CD4-positive, alpha-beta T cell treated with Interleukin-6 at 100 ng/mL for 8 hours (primary cell): ENCODE data around the gene PXN.
"Not testable (repeated sequence)": the region's sequence is repeated elsewhere in the genome, so short reads cannot be mapped to it uniquely, and the experiment has no call there.

Experiments
- DNase-seq: peaks from one replicate; pipeline ENCODE4 v3.0.0-alpha.2; 2020; ENCODE audit warnings: mixed read lengths, low spot score

The PXN gene

DNA sequence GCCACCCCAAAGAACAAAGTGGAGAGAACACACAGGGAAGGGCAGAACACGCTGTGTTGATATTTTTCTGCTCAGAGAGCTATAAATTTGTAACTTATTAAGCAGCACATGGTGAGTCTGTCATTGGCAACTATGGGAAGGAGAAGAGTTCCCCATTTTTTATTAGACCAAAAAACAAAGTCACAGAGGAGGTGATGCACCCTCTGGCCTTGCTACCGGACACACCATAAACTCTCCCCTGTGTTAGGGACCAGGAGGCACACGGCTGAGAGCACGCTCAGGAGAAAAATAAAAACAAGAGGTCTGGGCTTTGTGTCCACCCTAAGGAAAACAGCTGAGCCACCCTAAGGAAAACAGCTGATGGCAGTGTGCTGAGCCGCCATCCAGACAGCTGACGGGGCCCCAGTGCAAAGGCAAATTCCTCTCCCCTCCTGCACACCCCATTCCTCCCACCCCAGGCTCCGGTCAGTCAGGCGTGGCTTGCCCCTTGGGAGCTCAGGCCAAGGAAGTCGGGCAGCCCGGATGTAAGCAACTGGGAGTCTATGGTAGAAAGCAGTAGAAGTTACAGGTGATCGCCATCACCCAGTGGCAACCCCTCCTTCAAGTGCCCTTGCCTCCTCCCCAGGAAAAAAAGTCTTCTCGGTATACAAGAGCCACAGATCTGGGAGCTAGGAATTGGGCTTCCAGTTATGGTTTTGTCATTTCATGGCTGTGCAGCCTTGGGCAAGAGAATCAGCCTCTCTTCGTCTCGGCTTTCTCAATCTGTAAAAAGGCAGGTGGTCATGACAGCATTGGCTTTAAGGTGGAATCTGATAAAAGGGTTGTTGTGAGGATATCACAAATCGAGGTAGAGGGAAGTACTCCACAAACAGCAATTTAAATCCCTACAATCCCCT, 2.4 kb downstream of the PXN start:
- no peak for DNase-seq

DNA sequence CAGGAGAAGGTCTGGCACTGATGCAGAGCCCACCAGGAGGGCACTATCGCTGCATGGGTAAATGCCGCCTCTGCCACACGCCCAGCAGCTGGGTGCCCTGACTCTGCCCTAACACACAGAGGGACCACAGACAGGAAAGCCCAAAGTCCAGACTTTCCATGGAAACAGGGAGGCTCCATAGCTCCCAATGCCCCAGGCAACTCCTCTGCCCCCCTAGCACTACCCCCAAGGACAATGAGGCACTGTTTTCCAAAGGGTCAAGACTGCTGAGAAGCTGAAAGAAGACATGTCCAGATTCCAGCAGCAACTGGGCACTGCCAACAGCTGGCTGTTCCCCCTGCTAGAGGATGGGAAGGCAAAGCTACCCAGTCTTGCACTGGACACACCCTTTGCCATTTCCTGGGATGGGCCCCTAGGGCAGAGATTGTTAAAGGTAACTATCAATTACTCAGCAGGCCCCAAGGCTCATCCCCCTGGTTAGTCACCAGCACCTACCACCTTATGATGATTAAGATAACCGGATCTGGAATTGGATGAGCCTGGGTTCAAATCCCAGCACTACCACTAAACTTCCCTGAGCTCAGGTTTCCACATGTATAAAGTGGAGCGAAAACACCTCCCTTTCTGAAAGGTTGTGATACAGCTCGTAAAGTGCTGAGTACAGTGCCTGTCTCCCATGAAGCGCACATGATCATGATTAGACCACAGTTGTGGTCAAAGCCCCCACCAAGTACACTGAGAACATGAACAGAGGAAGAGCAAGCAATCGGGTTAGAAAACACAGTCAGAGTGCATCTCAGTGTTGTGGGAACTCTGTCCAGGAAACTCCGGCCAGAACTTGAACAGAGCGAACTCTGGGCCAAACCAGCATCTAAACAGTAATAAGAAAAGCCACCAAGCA, 3.3 kb downstream of the PXN start:
- no peak for DNase-seq

DNA sequence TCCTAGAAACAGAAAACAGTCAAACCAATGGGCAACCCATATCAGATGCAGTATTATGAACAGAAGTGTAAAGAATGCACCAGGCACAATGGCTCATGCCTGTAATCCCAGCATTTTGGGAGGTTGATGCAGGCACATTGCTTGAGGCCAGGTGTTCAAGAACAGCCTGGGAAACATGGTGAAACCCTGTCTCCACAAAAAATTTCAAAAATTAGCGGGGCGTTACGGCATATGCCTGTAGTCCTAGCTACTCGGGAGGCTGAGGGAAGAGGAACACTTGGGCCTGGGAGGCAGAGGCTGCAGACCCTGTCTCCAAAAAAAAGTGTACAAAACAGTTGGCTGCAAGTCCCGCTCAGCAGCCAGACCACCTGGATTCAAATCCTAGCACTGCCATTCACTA, 4.9 kb downstream of the PXN start:
- no peak for DNase-seq

DNA sequence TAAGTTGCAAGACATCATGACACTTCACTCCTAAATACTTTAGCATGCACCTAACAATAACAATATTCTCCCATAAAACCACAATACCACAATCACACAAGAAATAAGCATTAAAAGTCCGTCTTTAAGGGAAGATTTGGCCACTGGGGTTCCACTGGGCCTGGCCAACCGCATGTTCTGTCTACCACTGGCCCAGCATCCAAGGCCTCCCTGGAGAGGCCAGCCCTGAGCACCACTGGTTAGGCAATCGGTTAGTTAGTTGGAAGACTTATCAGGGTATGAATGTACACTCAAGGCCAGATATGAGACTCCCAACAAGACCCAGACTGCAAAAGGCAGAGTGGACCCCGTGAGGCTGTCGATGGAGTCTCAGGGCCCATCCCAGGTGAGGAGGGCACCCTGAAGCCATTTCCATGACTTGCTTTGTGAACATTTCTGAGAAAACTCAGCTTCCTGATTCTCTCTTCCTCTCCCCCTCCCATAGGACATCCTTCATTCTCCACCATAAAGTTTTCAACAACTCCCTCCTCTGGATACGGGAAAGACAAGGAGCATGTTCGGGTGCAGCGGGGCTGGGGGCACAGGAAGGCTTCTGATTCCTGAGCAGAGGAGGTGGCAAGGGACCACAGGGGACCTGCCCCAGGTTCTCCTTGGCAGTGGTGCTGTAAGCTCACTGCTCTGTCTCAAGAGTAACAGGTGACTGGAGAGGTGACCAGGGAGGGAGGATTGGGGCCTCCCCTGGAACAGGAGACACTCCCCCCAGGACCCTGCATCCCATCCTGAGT, 5.9 kb downstream of the PXN start:
- DNase-seq = no peak

DNA sequence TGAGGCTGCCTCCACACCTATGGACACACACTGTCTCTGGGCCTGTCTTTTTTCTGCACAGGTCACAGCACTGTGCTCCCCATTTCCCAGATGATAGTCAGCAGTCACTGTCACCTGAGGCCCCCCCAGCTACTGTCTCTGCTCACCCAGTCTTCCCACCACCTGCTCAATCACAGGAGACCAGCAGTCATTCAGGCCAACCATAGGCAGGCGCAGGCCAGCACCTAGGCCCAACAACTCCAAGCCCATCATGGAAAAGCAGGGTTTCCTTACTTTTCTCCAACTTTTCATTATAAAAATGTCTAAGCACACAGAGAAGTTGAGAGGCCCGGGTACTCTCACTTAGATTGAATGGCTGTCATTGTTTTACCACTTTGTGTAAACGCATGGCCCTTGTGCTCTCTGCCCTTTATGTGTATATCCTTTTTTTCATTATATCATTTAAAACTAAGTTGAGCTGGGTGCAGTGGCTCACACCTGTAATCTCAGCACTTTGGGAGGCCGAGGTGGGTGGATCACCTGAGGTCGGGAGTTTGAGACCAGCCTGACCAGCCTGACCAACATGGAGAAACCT, 7.1 kb downstream of the PXN start:
- DNase-seq = no peak

DNA sequence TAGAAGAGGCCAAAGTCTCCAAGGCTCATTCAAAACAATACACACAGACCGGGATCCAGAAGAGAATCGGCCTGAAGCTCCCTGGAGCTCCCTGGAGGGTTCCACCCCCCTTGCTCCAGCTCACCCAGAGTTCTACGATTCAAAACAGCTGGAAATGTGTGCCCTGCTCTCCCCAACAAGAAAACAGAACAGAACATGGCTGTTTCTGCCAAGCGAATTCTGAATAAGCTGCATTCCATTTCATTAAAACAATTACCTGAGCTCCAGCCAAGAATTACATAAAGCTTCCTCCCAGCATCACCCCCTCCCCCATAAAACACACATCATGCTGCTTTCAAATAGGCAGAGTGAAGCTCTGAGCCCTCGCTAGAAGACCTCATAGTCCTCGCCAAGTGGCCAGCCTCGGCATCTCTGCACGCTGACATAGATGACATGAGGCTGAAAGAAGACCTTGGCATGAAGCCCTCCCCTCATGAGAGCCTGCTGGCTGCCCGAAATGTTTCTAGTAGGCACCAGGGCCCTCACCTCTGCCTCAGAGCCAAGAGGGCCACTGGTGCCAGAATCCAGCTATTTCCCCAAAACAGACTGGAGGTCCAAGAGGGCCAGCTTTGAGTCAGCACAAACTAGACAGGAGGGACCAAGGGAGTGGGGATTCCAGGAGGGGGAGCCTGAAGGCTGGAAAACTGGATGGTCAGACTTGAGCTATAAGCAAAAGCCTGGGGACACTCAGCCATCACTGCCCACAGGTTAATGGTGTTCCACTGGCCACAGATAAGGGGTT, 8.3 kb downstream of the PXN start:
- DNase-seq = no peak

DNA sequence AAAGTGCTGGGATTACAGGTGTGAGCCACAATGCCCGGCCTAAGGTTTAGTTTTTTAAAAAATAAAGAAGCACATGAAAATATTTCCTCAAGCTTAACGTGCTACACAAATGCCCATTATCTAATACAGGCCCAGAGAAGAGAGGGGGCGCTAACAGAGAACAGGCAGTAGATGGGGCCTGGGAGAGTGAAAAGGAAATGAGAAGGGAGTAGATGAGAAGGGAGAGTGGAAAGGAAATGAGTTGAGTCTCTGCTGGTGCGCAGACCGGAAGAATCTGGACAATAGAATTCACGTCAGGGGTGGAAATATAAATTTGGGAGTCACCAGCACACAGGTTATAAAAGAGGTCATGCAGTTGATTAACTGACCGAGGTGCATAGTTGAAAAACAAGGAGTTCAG, 10.7 kb downstream of the PXN start:
- DNase-seq = no peak

DNA sequence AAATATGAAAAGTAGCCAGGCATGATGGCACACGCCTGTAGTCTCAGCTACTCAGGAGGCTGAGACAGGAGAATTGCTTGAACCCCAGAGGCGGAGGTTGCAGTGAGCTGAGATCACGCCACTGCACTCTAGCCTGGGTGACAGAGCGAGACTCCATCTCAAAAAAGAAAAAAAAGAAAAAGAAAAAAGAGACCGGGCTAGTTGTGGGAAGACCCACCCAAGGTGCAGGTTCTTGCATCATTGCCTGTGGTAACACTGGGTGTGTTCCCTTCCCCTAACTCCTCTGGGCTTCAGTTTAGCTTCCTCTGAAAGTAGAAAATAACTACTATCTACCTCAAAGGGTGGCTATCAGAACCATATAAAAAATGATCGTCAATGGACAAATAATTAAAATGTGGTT, 12.2 kb downstream of the PXN start:
- peak; percentile 75 for DNase-seq

DNA sequence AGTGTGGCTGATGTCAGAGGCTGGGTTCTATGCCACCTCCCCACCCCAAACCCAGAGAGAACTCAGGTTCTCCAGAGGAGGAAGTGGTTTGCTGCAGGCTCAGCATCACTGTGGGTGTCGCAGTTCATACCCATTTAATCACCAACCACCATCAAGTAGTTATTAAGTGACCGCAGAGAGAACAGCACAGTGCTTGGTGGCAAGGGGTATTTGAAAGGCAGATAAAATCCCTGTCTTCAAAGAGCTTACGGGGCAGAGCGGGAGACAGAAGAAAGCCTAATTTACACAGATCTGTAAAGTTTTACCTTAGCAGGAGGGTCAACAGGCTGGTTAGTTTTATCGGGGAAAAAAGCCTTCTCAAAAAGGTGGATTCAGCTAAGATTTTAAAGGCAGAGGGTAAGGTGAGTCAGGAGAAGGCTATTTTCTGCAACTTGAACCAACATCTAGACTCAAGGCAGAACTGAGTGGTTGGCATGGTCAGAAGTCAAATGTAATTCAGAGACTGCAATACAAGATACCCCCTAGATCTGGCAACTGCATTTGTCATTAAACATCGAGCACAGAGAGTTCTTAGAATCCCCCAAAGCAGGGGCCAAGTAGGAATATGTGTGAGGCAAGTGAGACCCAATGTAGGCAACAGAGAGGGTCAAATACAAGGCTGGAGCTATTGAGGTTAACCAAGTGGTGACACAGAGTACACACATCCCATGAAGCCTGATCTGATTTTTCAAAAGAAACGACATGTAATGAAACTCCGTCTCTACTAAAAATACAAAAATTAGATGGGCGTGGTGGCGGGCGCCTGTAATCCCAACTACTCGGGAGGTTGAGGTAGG, 13.2 kb downstream of the PXN start:
- DNase-seq = peak; percentile 88

DNA sequence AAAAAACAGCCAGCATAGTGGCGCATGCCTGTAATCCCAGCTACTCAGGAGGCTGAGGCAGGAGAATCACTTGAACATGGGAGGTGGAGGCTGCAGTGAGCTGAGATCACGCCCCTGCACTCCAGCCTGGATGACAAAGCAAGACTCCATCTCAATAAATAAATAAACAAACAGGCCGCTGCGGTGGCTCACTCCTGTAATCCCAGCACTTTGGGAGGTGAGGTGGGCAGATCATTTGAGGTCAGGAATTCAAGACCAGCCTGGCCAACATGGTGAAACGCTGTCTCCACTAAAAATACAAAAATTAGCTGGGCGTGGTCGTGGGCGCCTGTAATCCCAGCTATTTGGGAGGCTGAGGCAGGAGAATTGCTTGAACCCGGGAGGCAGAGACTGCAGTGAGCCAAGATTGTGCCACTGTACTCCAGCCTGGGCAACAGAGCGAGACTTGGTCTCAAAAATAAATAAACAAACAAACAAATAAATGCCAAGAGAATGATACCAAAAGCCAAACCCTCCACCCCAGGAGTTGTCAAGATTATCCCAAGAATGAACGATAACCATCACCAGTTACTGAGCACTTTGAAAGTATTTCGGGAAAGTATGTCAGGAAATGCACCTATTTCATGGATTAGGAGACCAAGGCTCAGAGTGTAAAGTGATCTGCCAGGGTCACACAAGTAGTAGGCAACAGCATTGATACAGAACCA, 14.0 kb downstream of the PXN start:
- DNase-seq = not testable (repeated sequence)

DNA sequence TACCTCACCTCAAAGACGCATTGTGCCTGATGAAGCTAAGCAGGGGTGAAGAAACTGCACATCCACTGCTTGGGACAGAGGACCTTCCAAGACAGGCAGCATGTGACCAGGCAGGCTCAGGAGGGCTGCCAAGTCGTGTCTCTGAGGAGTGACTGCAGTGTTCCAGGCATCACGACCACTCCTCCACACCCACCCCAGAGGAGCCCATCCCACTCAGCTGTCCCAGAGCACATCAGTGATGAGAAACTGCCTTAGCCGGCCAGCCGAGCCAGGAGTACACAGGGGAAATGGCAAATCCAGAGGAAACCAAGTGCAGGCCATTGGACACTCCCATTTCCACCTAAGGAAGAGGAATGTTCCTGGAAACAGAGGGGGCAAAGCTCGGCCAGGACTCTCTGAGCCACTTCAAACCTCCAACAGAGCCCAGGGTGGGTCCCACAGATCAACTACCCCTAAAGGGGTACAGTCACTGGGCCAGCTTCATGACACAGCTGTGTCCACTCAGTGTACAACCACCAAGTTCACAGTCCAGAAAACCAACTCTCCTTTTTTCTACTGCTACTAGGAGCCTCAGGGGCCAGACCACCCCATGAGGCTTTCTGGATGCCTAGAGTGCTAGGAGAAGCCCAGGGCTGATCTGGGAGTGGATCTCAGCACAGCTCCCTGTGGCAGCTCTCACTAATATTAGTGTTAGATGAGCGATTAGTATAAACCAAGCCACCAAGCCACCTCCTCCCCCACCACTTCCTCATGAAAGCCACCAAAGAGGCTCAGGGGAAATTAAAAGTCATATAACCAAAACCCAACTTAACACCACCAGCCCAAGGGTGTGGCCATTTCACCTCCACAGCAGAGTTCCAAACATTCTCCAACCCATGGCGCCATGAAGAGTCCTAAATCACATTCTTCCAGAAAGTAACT, 15.4 kb downstream of the PXN start:
- peak; percentile 51 for DNase-seq

DNA sequence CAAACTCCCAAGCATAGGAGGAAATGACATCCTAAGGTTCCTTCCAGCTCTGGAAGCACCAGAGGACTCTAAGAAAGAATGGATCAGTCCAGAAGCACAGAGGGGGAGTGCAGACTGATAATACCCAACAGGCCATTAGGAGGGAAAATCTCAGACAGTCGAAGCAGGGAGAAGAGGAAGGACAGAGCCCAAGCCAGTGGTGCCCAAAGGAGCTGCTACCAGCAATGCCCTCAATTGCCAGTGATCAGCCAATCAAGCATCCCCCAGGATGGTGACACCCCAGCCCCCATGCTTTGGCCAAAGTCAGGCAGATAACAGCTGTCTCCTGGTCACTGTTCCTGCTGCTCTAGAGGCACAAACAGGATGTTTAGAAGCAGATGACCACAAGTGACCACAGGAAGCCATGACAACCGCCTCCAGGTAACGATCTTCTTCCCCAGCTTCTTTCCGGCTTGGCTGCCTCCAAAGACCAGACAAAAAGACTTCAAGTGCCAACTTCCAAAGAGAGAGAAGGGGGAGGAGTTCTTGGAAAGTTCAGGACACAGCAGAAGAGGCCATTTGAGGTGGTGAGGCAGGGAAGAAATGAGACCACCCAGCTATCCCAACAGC, 16.2 kb downstream of the PXN start:
- DNase-seq = no peak

DNA sequence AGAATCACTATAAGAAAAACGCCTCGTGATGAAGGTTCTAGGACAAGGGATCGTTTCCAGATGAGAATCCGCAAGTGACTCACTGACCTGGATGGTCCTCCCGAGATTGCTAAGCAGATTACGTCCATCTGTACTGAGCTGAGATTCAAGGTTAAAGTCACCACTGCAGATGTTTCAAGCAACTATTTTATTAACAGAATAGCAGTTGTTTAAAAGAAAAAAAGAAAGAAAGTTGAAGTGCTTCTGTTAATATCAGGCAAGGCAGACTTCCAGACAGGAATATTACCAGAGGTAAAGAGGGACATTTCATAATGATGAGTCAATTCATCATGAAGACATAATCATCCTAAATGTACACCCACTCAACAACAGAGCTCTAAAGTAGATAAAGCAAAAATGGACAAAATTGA, 17.9 kb downstream of the PXN start:
- no peak for DNase-seq

DNA sequence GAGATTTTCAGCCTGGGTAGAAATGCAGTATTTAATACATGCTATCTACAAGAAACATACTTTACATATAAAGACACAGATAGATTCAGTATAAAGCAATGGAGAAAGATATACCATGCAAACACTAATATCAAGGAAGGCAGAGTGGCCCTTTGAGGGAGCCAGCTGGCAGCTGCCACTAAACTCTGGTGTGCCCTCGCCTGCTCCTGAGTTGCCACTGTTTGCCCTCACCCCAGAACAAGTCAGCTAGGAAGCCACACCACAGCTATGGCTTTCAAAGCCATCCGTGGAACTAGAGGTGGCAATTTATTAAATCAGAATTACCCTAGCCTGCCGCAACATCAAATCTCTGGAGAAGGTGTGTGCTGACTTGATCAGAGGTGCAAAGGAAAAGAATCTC, 18.3 kb downstream of the PXN start:
- no peak for DNase-seq

DNA sequence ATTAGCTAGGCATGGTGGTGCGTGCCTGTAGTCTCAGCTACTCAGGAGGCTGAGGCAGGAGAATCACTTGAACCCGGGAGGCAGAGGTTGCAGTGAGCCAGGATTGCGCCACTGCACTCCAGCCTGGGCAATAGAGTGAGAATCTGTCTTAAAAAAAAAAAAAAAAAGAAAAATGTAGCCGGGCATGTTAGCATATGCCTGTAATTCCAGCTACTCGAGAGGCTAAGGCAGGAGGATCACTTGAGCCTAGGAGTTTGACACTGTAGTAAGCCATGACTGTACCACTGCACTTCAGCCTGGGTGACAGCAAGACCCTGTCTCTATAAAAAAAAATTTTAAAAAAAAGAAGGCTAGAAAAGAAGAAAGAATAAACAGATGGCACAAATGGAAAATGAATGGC, 18.8 kb downstream of the PXN start:
- DNase-seq = not testable (repeated sequence)

DNA sequence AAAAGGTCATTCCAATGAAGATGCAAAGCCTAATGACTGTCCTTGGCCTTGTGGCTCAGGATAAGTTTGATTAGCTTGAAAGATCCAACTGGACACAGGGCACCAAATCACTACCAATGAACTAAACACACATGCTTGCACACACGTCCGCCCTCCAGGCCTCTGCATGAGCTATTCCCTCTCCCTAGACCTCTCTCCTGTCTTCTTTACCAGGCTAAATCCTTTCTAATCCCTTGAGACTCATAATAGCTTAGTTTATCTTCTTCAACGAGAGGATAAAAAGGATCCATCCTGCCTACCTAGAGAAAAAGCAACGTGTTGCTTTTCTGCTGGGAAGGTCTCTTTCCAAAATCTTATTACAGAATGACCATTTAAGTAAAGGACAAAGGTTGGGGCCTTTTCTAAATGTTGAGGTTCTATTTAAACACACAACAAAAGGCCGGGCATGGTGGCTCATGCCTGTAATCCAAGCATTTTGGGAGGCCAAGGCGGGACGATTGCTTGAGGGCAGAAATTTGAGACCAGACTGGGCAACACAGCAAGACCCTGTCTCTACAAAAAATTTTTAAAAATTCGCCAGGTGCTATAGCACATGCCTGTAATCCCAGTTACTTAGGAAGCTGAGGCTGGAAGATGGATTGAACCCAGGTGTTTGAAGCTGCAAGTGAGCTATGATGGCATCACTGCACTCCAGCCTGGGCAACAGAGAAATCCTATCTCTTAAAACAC, 22.4 kb downstream of the PXN start:
- DNase-seq = no peak

DNA sequence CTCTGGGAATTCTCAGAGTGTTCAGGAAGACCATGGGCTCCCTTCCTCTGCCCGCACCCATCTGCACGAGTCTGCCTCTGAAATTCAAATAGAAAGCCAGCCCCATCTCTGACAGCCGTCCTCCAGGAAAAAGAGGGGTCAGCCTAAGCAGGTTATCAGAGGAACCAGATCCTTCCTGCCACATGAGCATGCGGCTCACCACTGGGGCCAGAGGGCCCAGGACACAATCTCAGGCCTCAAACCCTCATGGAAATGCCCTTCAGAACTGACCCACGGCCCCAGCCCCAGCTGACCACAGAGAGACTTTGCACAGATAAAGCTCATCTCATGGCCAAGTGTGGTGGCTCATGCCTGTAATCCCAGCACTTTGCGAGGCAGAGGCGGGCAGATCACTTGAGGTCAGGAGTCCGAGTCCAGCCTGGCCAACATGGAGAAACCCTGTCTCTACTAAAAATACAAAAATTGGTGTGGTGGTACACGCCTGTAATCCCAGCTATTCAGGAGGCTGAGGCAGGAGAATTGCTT, 23.2 kb downstream of the PXN start:
- DNase-seq = no peak
